GM12878 (cell line): ENCODE results near the gene SERINC5. TPM values are rescaled to one million over a fixed set of nuclear protein-coding genes. Genes with fewer than 3 reads are reported as not detected.

Source experiments
- ATAC-seq: fragments of 200-7000 bp; cut with Tn5 transposase; 3 replicates; pipeline ENCODE4 v1.9.1; 2020; ENCODE audit warnings: mild to moderate bottlenecking, moderate library complexity
- BruUV-seq: library from RNA; stranded (reverse); fragments of 400-500 nt; replicated peaks from 2 replicates; lab custom pipeline; 2021; lab: Mats Ljungman, UMichigan
- CTCF ChIA-PET: fragments of 300-600 bp; sonication (Branson Sonifier 250); formaldehyde crosslinking; extraction: SDS; loops from one replicate; lab custom pipeline; 2021; ENCODE audit warnings: inconsistent platforms; lab: Yijun Ruan, JAX
- POLR2A ChIA-PET: fragments of 350-600 bp; formaldehyde crosslinking; extraction: SDS; loops from one replicate; lab custom pipeline; 2021; ENCODE audit warnings: inconsistent platforms; lab: Charles Lee
- RAD21 ChIA-PET: fragments of 300-600 bp; sonication (Branson Sonifier 250); formaldehyde crosslinking; loops from one replicate; lab custom pipeline; 2023; ENCODE audit warnings: antibody characterized with exemption; ENCODE audit not compliant: unreplicated experiment; lab: Charles Lee
- SMC1A ChIA-PET: fragments of 300-600 bp; sonication (Branson Sonifier 250); formaldehyde crosslinking; loops from one replicate; lab custom pipeline; 2023; ENCODE audit not compliant: unreplicated experiment, uncharacterized antibody; lab: Charles Lee
- DNase-seq: peaks from one replicate; pipeline ENCODE4 v3.0.0-alpha.2; 2011; ENCODE audit warnings: low read depth, low spot score
- FAIRE-seq: peaks from 3 replicates; lab custom pipeline; 2011; peaks lifted over from hg19 to GRCh38; lab: Jason Lieb, UNC
- H2AFZ ChIP-seq: 2 replicates; pipeline ENCODE4 v1.6.0; 2011; ENCODE audit warnings: low read depth, low read length, control low read depth; ENCODE audit not compliant: control insufficient read depth
- H3K27ac ChIP-seq: 2 replicates; pipeline ENCODE4 v1.5.1; 2011; ENCODE audit warnings: control low read depth; ENCODE audit not compliant: control insufficient read depth, insufficient read depth
- H3K27me3 ChIP-seq, 2 experiments: replicated peaks in 1 of 2; 2 replicates each; pipeline versions ENCODE4 v1.6.0 to v1.6.1; 2011; ENCODE audit warnings: low read length in 1 of 2; ENCODE audit not compliant: control insufficient read depth in 2 of 2, insufficient read depth in 2 of 2
- H3K36me3 ChIP-seq, 2 experiments: 2 replicates each; pipeline ENCODE4 v1.5.1; 2011; ENCODE audit warnings: low read length in 1 of 2; ENCODE audit not compliant: control insufficient read depth in 2 of 2, insufficient read depth in 2 of 2
- H3K4me1 ChIP-seq: 2 replicates; pipeline ENCODE4 v1.6.1; 2011; ENCODE audit warnings: mild to moderate bottlenecking, low read length, moderate library complexity, mixed read lengths; ENCODE audit not compliant: control insufficient read depth, insufficient read depth
- H3K4me2 ChIP-seq: 2 replicates; pipeline ENCODE4 v1.6.0; 2011; ENCODE audit warnings: control low read depth; ENCODE audit not compliant: control insufficient read depth, insufficient read depth
- H3K4me3 ChIP-seq: fragments of 200-600 bp; sonication (generic); 2 replicates; pipeline ENCODE4 v1.5.1; 2016
- H3K79me2 ChIP-seq: 2 replicates; pipeline ENCODE4 v1.6.0; 2011; ENCODE audit warnings: low read length; ENCODE audit not compliant: control insufficient read depth, insufficient read depth
- H3K9ac ChIP-seq: 2 replicates; pipeline ENCODE4 v1.8.0; 2011; ENCODE audit warnings: low read length, control low read depth, mixed read lengths; ENCODE audit not compliant: control insufficient read depth, insufficient read depth
- H3K9me3 ChIP-seq: replicated peaks from 3 replicates; pipeline ENCODE4 v1.5.1; 2011; ENCODE audit warnings: mild to moderate bottlenecking, low read length; ENCODE audit not compliant: control insufficient read depth, insufficient read depth
- H4K20me1 ChIP-seq: 2 replicates; pipeline ENCODE4 v1.6.0; 2011; ENCODE audit not compliant: control insufficient read depth, insufficient read depth
- BACH1 ChIP-seq: fragments of 450-650 bp; IDR thresholded peaks from 2 replicates; pipeline ENCODE4 v1.6.1; 2017; ENCODE audit warnings: mild to moderate bottlenecking, borderline replicate concordance
- BCL11A ChIP-seq: IDR thresholded peaks from 2 replicates; pipeline ENCODE4 v1.6.1; 2011; ENCODE audit warnings: low read depth, low read length
- CHD4 ChIP-seq: fragments of 200-600 bp; sonication (generic); IDR thresholded peaks from 2 replicates; pipeline ENCODE4 v1.6.1; 2016; ENCODE audit warnings: mild to moderate bottlenecking
- NFYB ChIP-seq: IDR thresholded peaks from 2 replicates; pipeline ENCODE4 v1.6.1; 2011; ENCODE audit warnings: low read depth, mild to moderate bottlenecking, low read length, improper control_type of control experiment, moderate library complexity; ENCODE audit not compliant: insufficient read depth
- NR2C2 ChIP-seq: IDR thresholded peaks from 2 replicates; pipeline ENCODE4 v1.6.1; 2011; ENCODE audit warnings: borderline replicate concordance, low read depth; ENCODE audit not compliant: control insufficient read depth, insufficient read length
- NR2F1 ChIP-seq: fragments of 450-650 bp; conservative IDR thresholded peaks from 2 replicates; pipeline ENCODE4 v1.6.1; 2017; ENCODE audit warnings: mild to moderate bottlenecking
- SMAD5 ChIP-seq: IDR thresholded peaks from 2 replicates; pipeline ENCODE4 v1.6.1; 2016; ENCODE audit warnings: antibody characterized with exemption, low read depth
- WGBS: methylation state at CpG from one replicate; pipeline ENCODE4 v1.1.6; 2016; ENCODE audit warnings: low lambda C conversion rate; ENCODE audit not compliant: insufficient replicate concordance, insufficient coverage; ENCODE audit errors: missing lambda C conversion rate; 5-methylcytosine and 5-hydroxymethylcytosine counted together
- in situ Hi-C: fragments of 300-500 bp; cut with MboI; formaldehyde crosslinking; loops from 9 replicates; pipeline ENCODE4 v1.14.3; 2018; ENCODE audit warnings: mixed read lengths
- intact Hi-C: fragments of 100-400 bp; cut with micrococcal nuclease; formaldehyde crosslinking; loops from one replicate; pipeline ENCODE4 v1.14.2; 2022; ENCODE audit not compliant: unreplicated experiment
- polyA plus RNA-seq, 11 experiments: library from polyadenylated mRNA; depleted of rRNA in 4 of 11; unstranded in 6 of 11; stranded (reverse) in 5 of 11; fragments of >200 nt; fragmentation: Nextera tagmentation in 4 of 11; fragmentation: Illumina TruSeq in 1 of 11; extraction: Ambion mirVana in 4 of 11; extraction: Trizol in 1 of 11; gene quantifications; 1 replicate in 1 of 11; 2 replicates in 10 of 11; pipeline versions ENCODE4 v1.2.1 to v1.2.3, GENCODE V29; 2011 to 2016; ENCODE audit warnings: inconsistent platforms in 2 of 11, missing spikeins in 2 of 11, low read depth in 1 of 11
- total RNA-seq, 4 experiments: library from RNA; depleted of rRNA in 3 of 4; stranded (reverse); fragments of >200 nt in 3 of 4; fragmentation: Illumina TruSeq in 1 of 4; extraction: Trizol in 1 of 4; gene quantifications; 2 replicates each; pipeline versions ENCODE4 v1.2.1 to v1.2.3, GENCODE V29; 2013 to 2021
- TF ChIP-seq, protein P1 (sequence below): fragments of 450-650 bp; IDR thresholded peaks from 2 replicates; pipeline ENCODE4 v1.6.1; 2017; ENCODE audit warnings: antibody characterized with exemption, mild to moderate bottlenecking, moderate library complexity
- TF ChIP-seq, protein P2 (sequence below): fragments of 450-650 bp; IDR thresholded peaks from 2 replicates; pipeline ENCODE4 v1.6.1; 2018; ENCODE audit warnings: borderline replicate concordance, mild to moderate bottlenecking; ENCODE audit not compliant: partially characterized antibody
- TF ChIP-seq, protein P3 (sequence below): IDR thresholded peaks from 2 replicates; pipeline ENCODE4 v1.6.1; 2012; ENCODE audit warnings: low read depth, low read length, improper control_type of control experiment
- TF ChIP-seq, protein P4 (sequence below): fragments of 450-650 bp; IDR thresholded peaks from 2 replicates; pipeline ENCODE4 v1.6.1; 2017; ENCODE audit warnings: low read depth, mild to moderate bottlenecking, moderate library complexity
- TF ChIP-seq, protein P5 (sequence below): IDR thresholded peaks from 2 replicates; pipeline ENCODE4 v1.6.1; 2011; ENCODE audit warnings: low read depth, low read length, improper control_type of control experiment, borderline replicate concordance

The SERINC5 gene
- total and polyA plus RNA-seq, 10 of the 15 experiments (the other 5 are each of a cell fraction or from before 2014, with no cell fraction given): 0.66 to 7.0 (median 2.8) TPM

DNA sequence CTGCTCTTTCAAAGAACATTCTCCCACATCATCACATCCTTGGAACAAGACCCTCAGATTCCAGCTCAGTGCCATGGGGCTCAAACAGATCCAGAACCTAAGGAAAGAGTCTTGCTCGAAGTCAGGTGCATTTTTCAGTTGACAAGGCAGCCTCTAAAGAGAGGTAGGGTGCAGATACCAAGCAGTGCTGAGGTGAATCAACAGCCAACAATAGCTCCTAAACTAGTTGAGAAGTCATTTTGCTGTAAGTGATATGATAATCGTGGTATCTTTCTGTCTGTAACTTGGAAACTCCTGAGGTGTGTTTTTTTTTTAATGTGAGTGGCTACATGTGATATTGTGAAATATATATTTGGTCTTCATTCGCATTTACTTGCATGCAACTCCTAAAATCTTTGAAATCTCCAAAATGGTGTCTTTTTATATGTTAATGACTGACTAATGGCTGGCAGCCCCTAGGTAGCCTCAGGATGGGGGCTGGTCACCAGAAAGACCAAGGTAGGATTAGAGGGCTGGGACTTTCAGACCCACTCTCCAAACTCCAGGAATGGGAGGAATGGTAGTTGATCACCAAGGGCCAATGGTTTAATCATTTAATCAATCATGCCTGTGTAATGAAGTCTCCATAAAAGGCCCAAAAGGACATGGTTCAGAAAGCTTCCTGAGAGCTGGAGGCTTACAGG lies 96.6 kb downstream of the SERINC5 start (continued):
- TF ChIP-seq CHD4 (no peak), BACH1 (no peak)

DNA sequence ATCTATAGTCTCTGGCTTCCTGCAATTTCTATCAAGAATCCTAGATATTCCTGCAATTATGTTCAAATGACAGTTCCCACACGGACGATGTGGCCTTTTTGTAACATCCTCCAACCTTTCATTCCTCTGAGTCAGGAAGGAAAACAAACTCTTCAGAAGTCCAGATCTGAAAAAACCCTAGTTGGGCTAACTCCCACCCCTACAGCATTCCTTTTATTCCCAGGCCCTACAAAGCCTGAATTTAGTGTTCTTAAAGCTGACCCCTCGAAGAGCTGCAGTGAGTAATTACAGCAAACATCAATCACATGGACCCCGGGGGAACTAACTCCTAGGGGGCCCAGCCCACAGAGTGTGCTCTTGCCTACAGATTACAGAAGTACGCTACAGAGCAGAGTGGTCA lies 99.7 kb downstream of the SERINC5 start:
- ChIA-PET CTCF (interaction anchor here (0.6 to 1.3 kb wide), 3 partner anchors 9 to 298 kb away, joined by 3 read pairs; no protein-coding TSS in a partner anchor), RAD21 (no interaction called here), SMC1A (interaction anchor here (0.9 to 1.1 kb wide), 3 partner anchors 8 to 30 kb away, joined by 3 read pairs; no protein-coding TSS in a partner anchor), POLR2A (no interaction called here)
- H3K9ac ChIP-seq: no peak overlapping the region
- H3K36me3 ChIP-seq: no peaks in the 10 kb centered on the region
- no TSS peak for BruUV-seq
- no peak overlapping the region for H2AFZ ChIP-seq
- intact Hi-C loops (no loop called here), in situ Hi-C loops (no loop called here)
- 65% methylated on average over 5 of the region's 5 CpGs for WGBS
- H3K4me1 ChIP-seq: no peaks in the 10 kb centered on the region
- H3K27ac ChIP-seq: no peak overlapping the region
- DNase-seq: no peak
- H3K79me2 ChIP-seq: no peaks in the 10 kb centered on the region
- no peak for ATAC-seq
- no peaks in the 10 kb centered on the region for H4K20me1 ChIP-seq
- FAIRE-seq: no peak
- no peaks in the 10 kb centered on the region for H3K27me3 ChIP-seq
- no peak overlapping the region for H3K4me3 ChIP-seq
- H3K4me2 ChIP-seq: no peak overlapping the region
- TF ChIP-seq NFYB (no peak), NR2F1 (no peak), SMAD5 (no peak), NR2C2 (no peak), BCL11A (no peak)
- TF ChIP-seq, protein P1, sequence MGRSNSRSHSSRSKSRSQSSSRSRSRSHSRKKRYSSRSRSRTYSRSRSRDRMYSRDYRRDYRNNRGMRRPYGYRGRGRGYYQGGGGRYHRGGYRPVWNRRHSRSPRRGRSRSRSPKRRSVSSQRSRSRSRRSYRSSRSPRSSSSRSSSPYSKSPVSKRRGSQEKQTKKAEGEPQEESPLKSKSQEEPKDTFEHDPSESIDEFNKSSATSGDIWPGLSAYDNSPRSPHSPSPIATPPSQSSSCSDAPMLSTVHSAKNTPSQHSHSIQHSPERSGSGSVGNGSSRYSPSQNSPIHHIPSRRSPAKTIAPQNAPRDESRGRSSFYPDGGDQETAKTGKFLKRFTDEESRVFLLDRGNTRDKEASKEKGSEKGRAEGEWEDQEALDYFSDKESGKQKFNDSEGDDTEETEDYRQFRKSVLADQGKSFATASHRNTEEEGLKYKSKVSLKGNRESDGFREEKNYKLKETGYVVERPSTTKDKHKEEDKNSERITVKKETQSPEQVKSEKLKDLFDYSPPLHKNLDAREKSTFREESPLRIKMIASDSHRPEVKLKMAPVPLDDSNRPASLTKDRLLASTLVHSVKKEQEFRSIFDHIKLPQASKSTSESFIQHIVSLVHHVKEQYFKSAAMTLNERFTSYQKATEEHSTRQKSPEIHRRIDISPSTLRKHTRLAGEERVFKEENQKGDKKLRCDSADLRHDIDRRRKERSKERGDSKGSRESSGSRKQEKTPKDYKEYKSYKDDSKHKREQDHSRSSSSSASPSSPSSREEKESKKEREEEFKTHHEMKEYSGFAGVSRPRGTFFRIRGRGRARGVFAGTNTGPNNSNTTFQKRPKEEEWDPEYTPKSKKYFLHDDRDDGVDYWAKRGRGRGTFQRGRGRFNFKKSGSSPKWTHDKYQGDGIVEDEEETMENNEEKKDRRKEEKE: no peak
- TF ChIP-seq, protein P2, sequence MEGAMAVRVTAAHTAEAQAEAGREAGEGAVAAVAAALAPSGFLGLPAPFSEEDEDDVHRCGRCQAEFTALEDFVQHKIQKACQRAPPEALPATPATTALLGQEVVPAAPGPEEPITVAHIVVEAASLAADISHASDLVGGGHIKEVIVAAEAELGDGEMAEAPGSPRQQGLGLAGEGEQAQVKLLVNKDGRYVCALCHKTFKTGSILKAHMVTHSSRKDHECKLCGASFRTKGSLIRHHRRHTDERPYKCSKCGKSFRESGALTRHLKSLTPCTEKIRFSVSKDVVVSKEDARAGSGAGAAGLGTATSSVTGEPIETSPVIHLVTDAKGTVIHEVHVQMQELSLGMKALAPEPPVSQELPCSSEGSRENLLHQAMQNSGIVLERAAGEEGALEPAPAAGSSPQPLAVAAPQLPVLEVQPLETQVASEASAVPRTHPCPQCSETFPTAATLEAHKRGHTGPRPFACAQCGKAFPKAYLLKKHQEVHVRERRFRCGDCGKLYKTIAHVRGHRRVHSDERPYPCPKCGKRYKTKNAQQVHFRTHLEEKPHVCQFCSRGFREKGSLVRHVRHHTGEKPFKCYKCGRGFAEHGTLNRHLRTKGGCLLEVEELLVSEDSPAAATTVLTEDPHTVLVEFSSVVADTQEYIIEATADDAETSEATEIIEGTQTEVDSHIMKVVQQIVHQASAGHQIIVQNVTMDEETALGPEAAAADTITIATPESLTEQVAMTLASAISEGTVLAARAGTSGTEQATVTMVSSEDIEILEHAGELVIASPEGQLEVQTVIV: no peak
- TF ChIP-seq, protein P3, sequence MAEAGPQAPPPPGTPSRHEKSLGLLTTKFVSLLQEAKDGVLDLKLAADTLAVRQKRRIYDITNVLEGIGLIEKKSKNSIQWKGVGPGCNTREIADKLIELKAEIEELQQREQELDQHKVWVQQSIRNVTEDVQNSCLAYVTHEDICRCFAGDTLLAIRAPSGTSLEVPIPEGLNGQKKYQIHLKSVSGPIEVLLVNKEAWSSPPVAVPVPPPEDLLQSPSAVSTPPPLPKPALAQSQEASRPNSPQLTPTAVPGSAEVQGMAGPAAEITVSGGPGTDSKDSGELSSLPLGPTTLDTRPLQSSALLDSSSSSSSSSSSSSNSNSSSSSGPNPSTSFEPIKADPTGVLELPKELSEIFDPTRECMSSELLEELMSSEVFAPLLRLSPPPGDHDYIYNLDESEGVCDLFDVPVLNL: no peak
- TF ChIP-seq, protein P4, sequence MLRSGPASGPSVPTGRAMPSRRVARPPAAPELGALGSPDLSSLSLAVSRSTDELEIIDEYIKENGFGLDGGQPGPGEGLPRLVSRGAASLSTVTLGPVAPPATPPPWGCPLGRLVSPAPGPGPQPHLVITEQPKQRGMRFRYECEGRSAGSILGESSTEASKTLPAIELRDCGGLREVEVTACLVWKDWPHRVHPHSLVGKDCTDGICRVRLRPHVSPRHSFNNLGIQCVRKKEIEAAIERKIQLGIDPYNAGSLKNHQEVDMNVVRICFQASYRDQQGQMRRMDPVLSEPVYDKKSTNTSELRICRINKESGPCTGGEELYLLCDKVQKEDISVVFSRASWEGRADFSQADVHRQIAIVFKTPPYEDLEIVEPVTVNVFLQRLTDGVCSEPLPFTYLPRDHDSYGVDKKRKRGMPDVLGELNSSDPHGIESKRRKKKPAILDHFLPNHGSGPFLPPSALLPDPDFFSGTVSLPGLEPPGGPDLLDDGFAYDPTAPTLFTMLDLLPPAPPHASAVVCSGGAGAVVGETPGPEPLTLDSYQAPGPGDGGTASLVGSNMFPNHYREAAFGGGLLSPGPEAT: no peak
- TF ChIP-seq, protein P5, sequence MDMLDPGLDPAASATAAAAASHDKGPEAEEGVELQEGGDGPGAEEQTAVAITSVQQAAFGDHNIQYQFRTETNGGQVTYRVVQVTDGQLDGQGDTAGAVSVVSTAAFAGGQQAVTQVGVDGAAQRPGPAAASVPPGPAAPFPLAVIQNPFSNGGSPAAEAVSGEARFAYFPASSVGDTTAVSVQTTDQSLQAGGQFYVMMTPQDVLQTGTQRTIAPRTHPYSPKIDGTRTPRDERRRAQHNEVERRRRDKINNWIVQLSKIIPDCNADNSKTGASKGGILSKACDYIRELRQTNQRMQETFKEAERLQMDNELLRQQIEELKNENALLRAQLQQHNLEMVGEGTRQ: no peak
- no peaks in the 10 kb centered on the region for H3K9me3 ChIP-seq
